Measurements from ENCODE around the gene C2CD3.

- no peak for TF ChIP-seq POLR2A (IDR thresholded peaks at IDR 0.05)
- TF ChIP-seq, protein P1, sequence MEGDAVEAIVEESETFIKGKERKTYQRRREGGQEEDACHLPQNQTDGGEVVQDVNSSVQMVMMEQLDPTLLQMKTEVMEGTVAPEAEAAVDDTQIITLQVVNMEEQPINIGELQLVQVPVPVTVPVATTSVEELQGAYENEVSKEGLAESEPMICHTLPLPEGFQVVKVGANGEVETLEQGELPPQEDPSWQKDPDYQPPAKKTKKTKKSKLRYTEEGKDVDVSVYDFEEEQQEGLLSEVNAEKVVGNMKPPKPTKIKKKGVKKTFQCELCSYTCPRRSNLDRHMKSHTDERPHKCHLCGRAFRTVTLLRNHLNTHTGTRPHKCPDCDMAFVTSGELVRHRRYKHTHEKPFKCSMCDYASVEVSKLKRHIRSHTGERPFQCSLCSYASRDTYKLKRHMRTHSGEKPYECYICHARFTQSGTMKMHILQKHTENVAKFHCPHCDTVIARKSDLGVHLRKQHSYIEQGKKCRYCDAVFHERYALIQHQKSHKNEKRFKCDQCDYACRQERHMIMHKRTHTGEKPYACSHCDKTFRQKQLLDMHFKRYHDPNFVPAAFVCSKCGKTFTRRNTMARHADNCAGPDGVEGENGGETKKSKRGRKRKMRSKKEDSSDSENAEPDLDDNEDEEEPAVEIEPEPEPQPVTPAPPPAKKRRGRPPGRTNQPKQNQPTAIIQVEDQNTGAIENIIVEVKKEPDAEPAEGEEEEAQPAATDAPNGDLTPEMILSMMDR (IDR thresholded peaks at IDR 0.05), result no peak
Measured at GRCh38 chr11:74141241-74141695, 29.5 kb downstream of the C2CD3 start.

Measured in body of pancreas (tissue), 4 donors.